Activated T-cell treated with anti-CD3 and anti-CD28 coated beads for 4 hours (primary cell): ENCODE measurements around the gene USP37.
A peak's percentile ranks its signal among the peaks of the same experiment; 100 is the strongest.
"Not testable (repeated sequence)": the region's sequence is repeated elsewhere in the genome, so short reads cannot be mapped to it uniquely, and the experiment has no call there.

Source experiments
- DNase-seq: peaks from one replicate; pipeline ENCODE4 v3.0.0-alpha.2; 2020

The USP37 gene

GRCh38 chr2:218568190-218569037 is at the start of gene USP37, which contains the start of gene CNOT9:
TSS of gene USP37 (minus strand) at chr2:218568351. CDS start at chr2:218558653, 9,698 bp downstream.
TSS of gene CNOT9 (plus strand) at chr2:218568839. CDS start at chr2:218568955, 116 bp downstream.
- DNase-seq = peak; percentile 100

GRCh38 chr2:218615868-218616315 is 47.7 kb upstream of the USP37 start:
- DNase-seq = no peak

- no peak for DNase-seq
These were observed 39.4 kb upstream of the USP37 start, which contains the start of gene PLCD4 for GRCh38 chr2:218607436-218608115. TSS of gene PLCD4 (plus strand) at chr2:218607899. CDS start at chr2:218615740, 7,841 bp downstream.

GRCh38 chr2:218605432-218605831 is 37.3 kb upstream of the USP37 start:
- no peak for DNase-seq

GRCh38 chr2:218585541-218585940 is 17.4 kb upstream of the USP37 start:
- DNase-seq = no peak

- no peak for DNase-seq
These were observed 16.1 kb upstream of the USP37 start for GRCh38 chr2:218583983-218584850.

- DNase-seq = no peak
These were observed 13.9 kb upstream of the USP37 start for GRCh38 chr2:218582076-218582475.

GRCh38 chr2:218578272-218578877 is 10.2 kb upstream of the USP37 start:
- DNase-seq = no peak

GRCh38 chr2:218577482-218578220 is 9.5 kb upstream of the USP37 start:
- DNase-seq = no peak

- DNase-seq = no peak
These were observed 8.7 kb upstream of the USP37 start for GRCh38 chr2:218576854-218577253.

- DNase-seq = no peak
These were observed 2.7 kb upstream of the USP37 start for GRCh38 chr2:218570850-218571249.

GRCh38 chr2:218569661-218570500 is 1.7 kb upstream of the USP37 start:
- DNase-seq = no peak

- peak; percentile 32 for DNase-seq
These were observed 884 bp upstream of the USP37 start for GRCh38 chr2:218569038-218569431.

- peak; percentile 67 for DNase-seq
These were observed 358 bp downstream of the USP37 start for GRCh38 chr2:218567797-218568189.

- DNase-seq = no peak
These were observed 1.9 kb downstream of the USP37 start for GRCh38 chr2:218566296-218566695.

GRCh38 chr2:218564056-218564455 is 4.1 kb downstream of the USP37 start:
- DNase-seq = no peak

GRCh38 chr2:218558986-218559385 is 9.2 kb downstream of the USP37 start:
- DNase-seq = no peak

GRCh38 chr2:218557941-218558340 is 10.2 kb downstream of the USP37 start:
- DNase-seq = no peak

- no peak for DNase-seq
These were observed 12.6 kb downstream of the USP37 start for GRCh38 chr2:218555527-218555926.

GRCh38 chr2:218554225-218554624 is 13.9 kb downstream of the USP37 start:
- DNase-seq = not testable (repeated sequence)

GRCh38 chr2:218547978-218548377 is 20.2 kb downstream of the USP37 start:
- no peak for DNase-seq
